HG02588 (cell line): ENCODE data around the gene DKC1.
"Not testable (repeated sequence)": the region's sequence is repeated elsewhere in the genome, so short reads cannot be mapped to it uniquely, and the experiment has no call there.

ENCODE experiments used
- ATAC-seq: cut with Tn5 transposase; IDR thresholded peaks from one replicate; pipeline ENCODE4 v1.9.1; 2021; ENCODE audit warnings: mild to moderate bottlenecking, moderate library complexity; ENCODE audit not compliant: unreplicated experiment

Gene DKC1

DNA sequence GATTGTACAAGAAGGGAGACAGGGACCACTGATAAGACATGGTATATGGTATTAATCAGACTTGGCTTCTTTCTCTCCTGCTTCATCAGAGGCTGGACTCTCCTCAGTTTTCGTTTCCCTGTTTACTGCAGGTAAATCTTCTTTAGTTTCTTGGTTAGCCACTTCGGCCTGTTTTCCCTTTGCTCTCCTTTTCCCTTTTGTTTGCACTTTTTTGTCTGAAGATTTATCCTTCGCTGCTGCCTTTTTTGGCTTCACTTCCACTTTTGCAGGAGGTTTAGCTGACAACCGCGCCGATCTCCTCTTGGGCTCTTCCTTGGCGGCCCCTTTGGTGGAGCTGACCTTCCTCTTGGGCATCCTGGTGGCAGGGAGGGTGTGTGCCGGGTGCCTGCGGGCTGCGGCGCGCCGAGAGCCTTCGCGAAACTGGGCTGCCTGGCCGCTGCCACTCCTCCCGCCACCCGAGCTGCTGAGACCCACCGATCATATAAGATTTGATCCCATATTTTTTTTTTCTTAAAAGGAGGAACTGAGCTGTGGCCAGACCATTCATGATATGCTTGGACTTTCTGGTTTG, 54.5 kb downstream of the DKC1 start:
- not testable (repeated sequence) for ATAC-seq

DNA sequence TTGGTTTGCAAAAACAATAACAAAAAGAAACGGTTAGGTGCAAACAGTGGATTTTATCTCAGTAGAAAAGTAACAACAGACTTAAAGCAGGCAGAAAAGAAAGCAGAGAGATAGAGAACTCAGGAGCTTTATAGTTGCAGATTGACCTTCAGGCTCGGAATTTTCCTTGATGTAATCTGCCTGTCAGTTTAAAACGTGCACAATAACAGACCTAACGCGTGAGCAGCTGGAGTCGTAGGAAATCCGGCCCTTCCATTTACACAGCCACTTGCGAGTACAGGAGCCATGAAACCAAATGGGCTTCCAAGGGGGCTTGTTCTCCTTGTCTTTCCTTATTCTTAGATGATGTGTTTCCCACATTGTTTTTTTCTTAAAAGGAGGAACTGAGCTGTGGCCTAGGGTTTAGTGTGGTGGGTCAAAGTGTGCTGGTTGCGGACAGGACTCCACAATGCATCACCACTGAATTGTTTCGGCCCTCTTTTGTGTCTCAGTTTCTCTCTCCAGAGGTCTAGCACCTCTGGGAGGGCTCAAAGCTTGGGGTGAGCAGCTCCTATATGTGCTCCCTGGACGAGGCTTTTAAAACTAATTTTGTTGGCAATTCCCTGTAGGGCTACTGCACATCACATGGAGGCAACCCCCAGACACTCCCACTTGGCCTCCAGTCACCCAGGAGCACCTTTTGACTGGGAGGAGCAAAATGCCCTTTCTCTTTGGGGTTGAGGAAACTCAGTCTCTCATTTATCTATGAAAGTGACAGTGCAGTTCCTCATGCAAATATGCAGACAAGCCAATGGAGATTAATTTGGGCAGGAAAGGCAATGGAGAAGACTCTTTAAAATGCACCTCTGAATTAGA, 56.5 kb downstream of the DKC1 start:
- ATAC-seq = no peak

DNA sequence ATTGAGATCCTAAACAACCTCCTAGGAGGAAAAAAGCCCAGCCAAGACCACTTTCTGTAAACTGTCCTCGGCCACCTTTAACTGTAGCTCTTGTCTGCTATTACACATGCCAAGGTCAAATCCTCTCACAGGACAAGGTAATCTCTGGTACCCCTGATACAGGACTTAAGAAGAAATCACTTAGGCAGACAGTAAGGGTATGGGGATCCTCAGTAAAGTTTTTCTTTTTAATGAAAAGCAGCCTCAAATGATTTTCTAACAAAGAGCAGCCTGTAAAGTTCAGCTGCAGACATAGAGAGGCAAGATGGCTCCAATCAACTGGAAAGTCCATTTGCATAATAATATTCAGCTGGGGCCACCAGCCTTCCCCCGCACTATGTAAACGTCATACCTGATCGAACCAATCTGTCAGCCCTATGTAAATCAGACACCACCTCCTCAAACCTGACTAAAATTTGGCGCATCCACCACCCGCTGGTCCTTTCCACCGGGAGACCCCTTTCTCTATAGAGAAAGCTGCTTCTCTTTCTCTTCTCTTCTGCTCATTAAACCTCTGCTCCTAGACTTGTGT, 57.2 kb downstream of the DKC1 start:
- ATAC-seq = no peak

GRCh38 chrX:154821523-154821922, 58.9 kb downstream of the DKC1 start:
- no peak for ATAC-seq

DNA sequence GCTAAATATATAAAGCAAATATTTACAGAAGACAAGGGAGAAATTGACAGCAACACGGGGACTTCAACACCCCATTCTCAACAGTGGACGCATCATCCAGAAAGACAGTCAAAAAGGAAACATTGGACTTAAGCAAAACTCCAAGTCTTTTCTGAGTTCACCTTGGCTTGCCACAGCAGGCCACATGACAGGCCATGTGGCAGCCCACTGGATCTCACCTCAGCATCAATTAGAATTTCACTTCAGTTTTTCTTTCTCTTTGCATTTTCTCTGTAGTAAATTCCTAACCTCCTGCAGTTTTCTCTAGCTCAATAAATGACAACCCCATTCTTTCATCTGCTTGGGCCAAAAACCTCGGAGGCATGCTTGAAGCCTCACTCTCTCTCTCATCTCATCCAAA, 59.4 kb downstream of the DKC1 start:
- ATAC-seq = no peak

DNA sequence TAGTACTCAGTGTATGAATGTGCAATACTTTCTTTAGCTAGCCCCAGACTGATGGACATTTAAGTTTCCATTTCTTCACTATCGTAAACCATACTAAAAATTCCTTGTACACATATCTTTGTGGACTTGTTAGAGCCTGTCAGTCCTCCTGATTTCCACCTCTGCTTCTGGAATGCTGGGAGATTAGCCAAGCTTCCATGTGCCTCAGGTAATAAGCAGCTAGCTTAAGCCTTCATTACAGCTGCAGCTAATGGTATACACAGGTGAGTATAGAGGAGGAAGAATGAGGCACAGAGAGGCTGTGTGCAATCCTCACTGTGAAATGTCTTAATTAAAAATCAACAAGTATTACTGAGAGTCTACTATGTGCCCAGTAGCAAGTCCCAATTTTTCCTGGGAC, 62.0 kb downstream of the DKC1 start:
- no peak for ATAC-seq

DNA sequence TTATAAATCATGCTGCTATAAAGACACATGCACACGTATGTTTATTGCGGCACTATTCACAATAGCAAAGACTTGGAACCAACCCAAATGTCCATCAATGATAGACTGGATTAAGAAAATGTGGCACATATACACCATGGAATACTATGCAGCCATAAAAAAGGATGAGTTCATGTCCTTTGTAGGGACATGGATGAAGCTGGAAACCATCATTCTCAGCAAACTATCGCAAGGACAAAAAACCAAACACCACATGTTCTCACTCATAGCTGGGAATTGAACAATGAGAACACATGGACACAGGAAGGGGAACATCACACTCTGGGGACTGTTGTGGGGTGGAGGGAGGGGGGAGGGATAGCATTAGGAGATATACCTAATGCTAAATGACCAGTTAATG, 62.9 kb downstream of the DKC1 start:
- ATAC-seq = not testable (repeated sequence)
